Keratinocyte (primary cell): ENCODE data around the gene TWIST1. TPM values are rescaled to one million over a fixed set of nuclear protein-coding genes. Genes with fewer than 3 reads are reported as not detected.

Experiments used
- DNase-seq: peaks from one replicate; pipeline ENCODE4 v3.0.0-alpha.2; 2011; ENCODE audit warnings: low read depth, missing footprints, low spot score
- FAIRE-seq: peaks from 2 replicates; lab custom pipeline; 2011; peaks lifted over from hg19 to GRCh38; lab: Jason Lieb, UNC
- H2AFZ ChIP-seq: 2 replicates; pipeline ENCODE4 v1.6.0; 2012; ENCODE audit warnings: low read length, control low read depth, inconsistent platforms; ENCODE audit not compliant: control insufficient read depth
- H3K27ac ChIP-seq: 2 replicates; pipeline ENCODE4 v1.5.1; 2011; ENCODE audit warnings: low read length; ENCODE audit not compliant: control insufficient read depth, insufficient read depth
- H3K27me3 ChIP-seq: 3 replicates; pipeline ENCODE4 v1.6.0; 2011; ENCODE audit warnings: low read length; ENCODE audit not compliant: control insufficient read depth, insufficient read depth; ENCODE audit errors: extremely low read depth
- H3K36me3 ChIP-seq, 2 experiments: 2 replicates in 1 of 2; 3 replicates in 1 of 2; pipeline ENCODE4 v1.5.1; 2011; ENCODE audit warnings: low read length in 2 of 2, mild to moderate bottlenecking in 1 of 2; ENCODE audit not compliant: control insufficient read depth in 2 of 2, insufficient read depth in 2 of 2; ENCODE audit errors: extremely low read depth in 1 of 2
- H3K4me1 ChIP-seq: 3 replicates; pipeline ENCODE4 v1.5.1; 2011; ENCODE audit warnings: low read length; ENCODE audit not compliant: control insufficient read depth, insufficient read depth; ENCODE audit errors: extremely low read depth
- H3K4me2 ChIP-seq: 3 replicates; pipeline ENCODE4 v1.6.0; 2011; ENCODE audit warnings: low read depth, low read length; ENCODE audit not compliant: control insufficient read depth, insufficient read depth; ENCODE audit errors: extremely low read depth
- H3K4me3 ChIP-seq, 3 experiments: fragments of 200-600 bp in 1 of 3; sonication (generic) in 1 of 3; 2 replicates in 2 of 3; 3 replicates in 1 of 3; pipeline ENCODE4 v1.5.1; 2011 to 2016; ENCODE audit warnings: low read length in 3 of 3, mild to moderate bottlenecking in 3 of 3, control low read depth in 2 of 3, inconsistent platforms in 1 of 3, low read depth in 1 of 3, mixed read lengths in 1 of 3, mixed run types in 1 of 3, moderate library complexity in 1 of 3; ENCODE audit not compliant: control insufficient read depth in 2 of 3, insufficient read depth in 2 of 3; ENCODE audit errors: extremely low read depth in 1 of 3
- H3K79me2 ChIP-seq: 2 replicates; pipeline ENCODE4 v1.6.0; 2012; ENCODE audit warnings: low read length; ENCODE audit not compliant: control insufficient read depth, insufficient read depth
- H3K9ac ChIP-seq: 3 replicates; pipeline ENCODE4 v1.6.0; 2011; ENCODE audit warnings: low read length; ENCODE audit not compliant: control insufficient read depth, insufficient read depth; ENCODE audit errors: extremely low read depth
- H3K9me1 ChIP-seq: 3 replicates; pipeline ENCODE4 v1.6.0; 2011; ENCODE audit warnings: low read length; ENCODE audit not compliant: control insufficient read depth, insufficient read depth; ENCODE audit errors: extremely low read depth
- H3K9me3 ChIP-seq: 2 replicates; pipeline ENCODE4 v1.5.1; 2012; ENCODE audit warnings: low read depth, low read length; ENCODE audit not compliant: control insufficient read depth
- H4K20me1 ChIP-seq: 3 replicates; pipeline ENCODE4 v1.6.0; 2011; ENCODE audit warnings: low read length; ENCODE audit not compliant: control insufficient read depth, insufficient read depth; ENCODE audit errors: extremely low read depth
- CTCF ChIP-seq, 3 experiments: IDR thresholded peaks in 1 of 3; conservative IDR thresholded peaks in 1 of 3; optimal IDR thresholded peaks in 1 of 3; 2 replicates in 2 of 3; 3 replicates in 1 of 3; pipeline versions ENCODE3 to v1.5.1; 2011; ENCODE audit warnings: low read length in 3 of 3, mild to moderate bottlenecking in 3 of 3, moderate library complexity in 2 of 3, control low read depth in 1 of 3, inconsistent platforms in 1 of 3; ENCODE audit not compliant: insufficient read depth in 2 of 3; ENCODE audit errors: extremely low read depth in 1 of 3
- EZH2 ChIP-seq: IDR thresholded peaks from one replicate; pipeline ENCODE4 v1.6.1; 2012; ENCODE audit warnings: inconsistent platforms, mild to moderate bottlenecking, low read length, moderate library complexity
- dilution Hi-C: fragments of 300-500 bp; cut with MboI; formaldehyde crosslinking; loops from one replicate; pipeline ENCODE4 v1.7.0; 2020; ENCODE audit warnings: low sequenced_read_pairs; ENCODE audit not compliant: extremely low pct_ligation_motif_present
- polyA plus RNA-seq, 5 experiments: library from polyadenylated mRNA; depleted of rRNA in 3 of 5; stranded (reverse) in 3 of 5; stranded (forward) in 1 of 5; unstranded in 1 of 5; fragments of >200 nt; gene quantifications; 1 replicate in 1 of 5; 2 replicates in 3 of 5; 3 replicates in 1 of 5; pipeline versions ENCODE4 v1.2.1 to v1.2.3, GENCODE V29; 2011 to 2012; ENCODE audit warnings: missing spikeins in 2 of 5, low read depth in 1 of 5, low replicate concordance in 1 of 5

TWIST1 gene
- polyA plus RNA-seq, 1 donor (not counting 4 experiments of a cell fraction or from before 2014, with no cell fraction given) = 1.5 TPM

- H3K4me2 ChIP-seq = peak overlapping the region; percentile 60
Measured at GRCh38 chr7:19079066-19079465, 38.4 kb downstream of the TWIST1 start.

GRCh38 chr7:19069842-19070241 is 47.6 kb downstream of the TWIST1 start:
- Histone ChIP-seq H3K4me2 (no peak overlapping the region), H2AFZ (no peak overlapping the region), H3K4me1 (no peaks in the 10 kb centered on the region), H3K9me3 (no peaks in the 10 kb centered on the region), H3K9ac (no peak overlapping the region), H3K27me3 (no peaks in the 10 kb centered on the region), H3K4me3 (no peak overlapping the region), H3K36me3 (no peaks in the 10 kb centered on the region), H3K27ac (no peak overlapping the region), H4K20me1 (no peaks in the 10 kb centered on the region), H3K9me1 (no peaks in the 10 kb centered on the region), H3K79me2 (no peaks in the 10 kb centered on the region)
- dilution Hi-C loops = no loop called here
- FAIRE-seq (no peak), DNase-seq (no peak)
- no peak for TF ChIP-seq EZH2
- TF ChIP-seq CTCF (optimal IDR thresholded peaks at IDR 0.05 in 1 of 3, IDR thresholded peaks at IDR 0.05 in 1 of 3, conservative IDR thresholded peaks at IDR 0.05 in 1 of 3; ENCODE audit: extremely low read depth in 1 of 3, insufficient read depth in 2 of 3, low read length in 3 of 3) = peak; percentile 26 to 45 (median 34)

More at GRCh38 chr7:19079066-19079465, 38.4 kb downstream of the TWIST1 start:
- no peaks in the 10 kb centered on the region for H3K36me3 ChIP-seq
- no peak overlapping the region for H3K9ac ChIP-seq
- H3K79me2 ChIP-seq = no peaks in the 10 kb centered on the region
- DNase-seq (no peak), FAIRE-seq (peak; percentile 43)
- peak overlapping the region; percentile 51 for H2AFZ ChIP-seq
- no peaks in the 10 kb centered on the region for H3K9me3 ChIP-seq
- H3K4me3 ChIP-seq = no peak overlapping the region
- dilution Hi-C loops = no loop called here
- no peaks in the 10 kb centered on the region for H4K20me1 ChIP-seq
- H3K9me1 ChIP-seq = no peaks in the 10 kb centered on the region
- peaks cover 9% of the 10 kb centered on the region for H3K4me1 ChIP-seq
- H3K27me3 ChIP-seq = no peaks in the 10 kb centered on the region
- H3K27ac ChIP-seq = no peak overlapping the region
- TF ChIP-seq EZH2 (no peak), CTCF (optimal IDR thresholded peaks at IDR 0.05 in 1 of 3, IDR thresholded peaks at IDR 0.05 in 1 of 3, conservative IDR thresholded peaks at IDR 0.05 in 1 of 3; ENCODE audit: extremely low read depth in 1 of 3, insufficient read depth in 2 of 3, low read length in 3 of 3) (no peak)
